ENCODE results near the gene HOXB5. TPM values are rescaled to one million over a fixed set of nuclear protein-coding genes. Genes with fewer than 3 reads are reported as not detected.

HOXB5 gene
- total and polyA plus RNA-seq, 12 donors = 0.06 to 0.18 (median 0.15) TPM; not detected in 9

Small RNA genes lying within 50 kb of the gene (microRNA-seq; reads per million reads assigned to microRNA genes)
- 0 reads per million in 2 donors for gene MIR196A1

Other genes with a start within 250 kb of the HOXB5 start
- gene SKAP1, start 163.6 kb downstream of the HOXB5 start, total RNA-seq = 1 to 10 TPM in 1 of 10 donors, under 1 TPM in 5, not detected in 4; 0.49 to 1.7 (median 0.82) TPM
- under 1 TPM in 1 of 2 donors, not detected in 1; 0.33 TPM for gene SKAP1, start 163.6 kb downstream of the HOXB5 start, polyA plus RNA-seq
- gene HOXB1, start 62.8 kb downstream of the HOXB5 start, total RNA-seq = not detected
- gene HOXB1, start 62.8 kb downstream of the HOXB5 start, polyA plus RNA-seq = not detected
- 1 to 10 TPM in 8 of 10 donors, under 1 TPM in 2; 0.47 to 7.9 (median 2.0) TPM for gene HOXB2, start 48.7 kb downstream of the HOXB5 start, total RNA-seq
- gene HOXB2, start 48.7 kb downstream of the HOXB5 start, polyA plus RNA-seq = 1 to 10 TPM; 4.5 to 7.8 TPM
- 1 to 10 TPM in 1 of 10 donors, under 1 TPM in 8, not detected in 1; 0.14 to 1.6 (median 0.29) TPM for gene HOXB4, start 15.4 kb downstream of the HOXB5 start, total RNA-seq
- 1 to 10 TPM in 1 of 2 donors, under 1 TPM in 1; 0.90 to 1.4 TPM for gene HOXB4, start 15.4 kb downstream of the HOXB5 start, polyA plus RNA-seq
- gene HOXB3, start 3.5 kb downstream of the HOXB5 start, total RNA-seq = 1 to 10 TPM in 5 of 10 donors, under 1 TPM in 5; 0.24 to 3.9 (median 0.97) TPM
- 1 to 10 TPM; 1.3 to 5.9 TPM for gene HOXB3, start 3.5 kb downstream of the HOXB5 start, polyA plus RNA-seq
- 1 to 10 TPM in 1 of 10 donors, under 1 TPM in 7, not detected in 2; 0.14 to 1.2 (median 0.33) TPM for gene HOXB6, start 11.2 kb upstream of the HOXB5 start, total RNA-seq
- gene HOXB6, start 11.2 kb upstream of the HOXB5 start, polyA plus RNA-seq = under 1 TPM; 0.88 to 0.96 TPM
- gene HOXB7, start 17.2 kb upstream of the HOXB5 start, total RNA-seq = under 1 TPM in 4 of 10 donors, not detected in 6; 0.25 to 0.62 (median 0.45) TPM
- under 1 TPM; 0.13 to 0.29 TPM for gene HOXB7, start 17.2 kb upstream of the HOXB5 start, polyA plus RNA-seq
- under 1 TPM in 1 of 10 donors, not detected in 9; 0.55 TPM for gene HOXB8, start 21.5 kb upstream of the HOXB5 start, total RNA-seq
- not detected for gene HOXB8, start 21.5 kb upstream of the HOXB5 start, polyA plus RNA-seq
- gene HOXB9, start 32.6 kb upstream of the HOXB5 start, total RNA-seq = not detected
- not detected for gene HOXB9, start 32.6 kb upstream of the HOXB5 start, polyA plus RNA-seq
- not detected for gene PRAC1, start 128.7 kb upstream of the HOXB5 start, total RNA-seq
- gene PRAC1, start 128.7 kb upstream of the HOXB5 start, polyA plus RNA-seq = not detected
- gene PRAC2, start 129.4 kb upstream of the HOXB5 start, total RNA-seq = not detected
- not detected for gene PRAC2, start 129.4 kb upstream of the HOXB5 start, polyA plus RNA-seq
- not detected for gene HOXB13, start 135.0 kb upstream of the HOXB5 start, total RNA-seq
- not detected for gene HOXB13, start 135.0 kb upstream of the HOXB5 start, polyA plus RNA-seq
- gene TTLL6, start 223.4 kb upstream of the HOXB5 start, total RNA-seq = under 1 TPM in 2 of 10 donors, not detected in 8; 0.08 to 0.33 TPM
- under 1 TPM; 0.06 to 0.73 TPM for gene TTLL6, start 223.4 kb upstream of the HOXB5 start, polyA plus RNA-seq
- 100 to 1,000 TPM; 196 to 412 (median 275) TPM for gene CALCOCO2, start 237.3 kb upstream of the HOXB5 start, total RNA-seq
- gene CALCOCO2, start 237.3 kb upstream of the HOXB5 start, polyA plus RNA-seq = 100 to 1,000 TPM in 1 of 2 donors, 10 to 100 TPM in 1; 79.7 to 164 TPM